ENCODE measurements around the gene RAB3A. TPM values are rescaled to one million over a fixed set of nuclear protein-coding genes. Genes with fewer than 3 reads are reported as not detected.
A peak's percentile ranks its signal among the peaks of the same experiment; 100 is the strongest.

RAB3A gene, protein sequence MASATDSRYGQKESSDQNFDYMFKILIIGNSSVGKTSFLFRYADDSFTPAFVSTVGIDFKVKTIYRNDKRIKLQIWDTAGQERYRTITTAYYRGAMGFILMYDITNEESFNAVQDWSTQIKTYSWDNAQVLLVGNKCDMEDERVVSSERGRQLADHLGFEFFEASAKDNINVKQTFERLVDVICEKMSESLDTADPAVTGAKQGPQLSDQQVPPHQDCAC
- 1 to 10 TPM in 3 of 5 donors, under 1 TPM in 1, not detected in 1; 0.87 to 2.2 (median 1.7) TPM for total RNA-seq
- 1 to 10 TPM; 1.4 to 2.2 (median 2.0) TPM for polyA plus RNA-seq
- long read RNA-seq, donor 1, partial matches to known transcripts: 0 of 2 reads
- long read RNA-seq, donor 1, other reads (novel, unspliced or antisense): 0 of 2 reads
- long read RNA-seq, donor 2, partial matches to known transcripts: 0 of 2 reads
- long read RNA-seq, donor 2, other reads (novel, unspliced or antisense): 0 of 2 reads
- long read RNA-seq, donor 3, partial matches to known transcripts: 0 of 2 reads
- long read RNA-seq, donor 3, other reads (novel, unspliced or antisense): 0 of 2 reads
- long read RNA-seq, donor 4: 0 reads
- long read RNA-seq, donor 5, partial matches to known transcripts: 0 of 3 reads
- long read RNA-seq, donor 5, other reads (novel, unspliced or antisense): 0 of 3 reads
- long read RNA-seq, donor 6, transcript RAB3A-201 (5 exons, 1,528 nt): major isoform, 5 of 5 reads
- long read RNA-seq, donor 6, partial matches to known transcripts: 0 of 5 reads
- long read RNA-seq, donor 6, other reads (novel, unspliced or antisense): 0 of 5 reads
- long read RNA-seq, donor 7, partial matches to known transcripts: 0 of 3 reads
- long read RNA-seq, donor 7, other reads (novel, unspliced or antisense): 0 of 3 reads
- long read RNA-seq, donor 8, partial matches to known transcripts: 0 of 1 reads
- long read RNA-seq, donor 8, other reads (novel, unspliced or antisense): 0 of 1 reads
- long read RNA-seq, donor 9, partial matches to known transcripts: 0 of 3 reads
- long read RNA-seq, donor 9, other reads (novel, unspliced or antisense): 0 of 3 reads
- long read RNA-seq, donor 10: 0 reads

DNA sequence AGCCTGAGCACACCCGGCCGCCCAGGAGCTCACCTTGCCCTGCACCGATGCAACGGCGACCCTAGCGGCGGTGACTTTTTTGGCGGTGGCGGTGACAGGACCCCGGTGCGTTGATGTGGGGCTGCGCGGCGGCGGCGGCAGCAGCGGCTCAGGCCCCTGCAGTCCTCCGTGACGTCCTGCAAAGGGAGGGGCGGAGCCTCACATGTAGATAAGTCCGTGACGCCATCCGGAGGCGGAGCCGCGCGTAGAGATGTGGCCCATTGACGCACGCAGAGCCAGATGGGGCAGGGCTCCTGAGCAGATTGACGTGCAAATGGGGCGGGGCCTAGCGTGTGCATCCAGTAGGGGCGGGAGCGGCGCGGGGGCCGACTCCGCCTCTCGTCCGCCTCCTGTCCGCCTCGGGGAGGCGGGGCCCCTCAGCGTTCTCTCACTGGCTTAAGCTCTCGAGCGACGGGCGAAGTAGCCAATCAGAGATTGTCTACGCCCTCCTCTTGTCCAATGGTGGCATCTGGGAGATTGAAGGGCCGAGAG, at the start of gene RAB3A:
TSS of gene RAB3A (minus strand) at position 180 of the 531 bp plus-strand sequence. CDS start 1,302 bp downstream, outside the sequence.
- no peaks in the 10 kb centered on the region for H3K9me3 ChIP-seq
- peak within 1 kb of the TSS; percentile 90 to 99 (median 98) for H3K27ac ChIP-seq
- peak within 1 kb of the TSS; percentile 57 to 86 (median 82) for H3K4me3 ChIP-seq
- 0 to 1% (median 0%) methylated on average over 30 to 50 of the region's 50 CpGs for WGBS, 5 donors
- peaks cover 22 to 43% (median 29%) of the 10 kb centered on the region in 4 donors for H3K4me1 ChIP-seq
- TF ChIP-seq, protein P1, sequence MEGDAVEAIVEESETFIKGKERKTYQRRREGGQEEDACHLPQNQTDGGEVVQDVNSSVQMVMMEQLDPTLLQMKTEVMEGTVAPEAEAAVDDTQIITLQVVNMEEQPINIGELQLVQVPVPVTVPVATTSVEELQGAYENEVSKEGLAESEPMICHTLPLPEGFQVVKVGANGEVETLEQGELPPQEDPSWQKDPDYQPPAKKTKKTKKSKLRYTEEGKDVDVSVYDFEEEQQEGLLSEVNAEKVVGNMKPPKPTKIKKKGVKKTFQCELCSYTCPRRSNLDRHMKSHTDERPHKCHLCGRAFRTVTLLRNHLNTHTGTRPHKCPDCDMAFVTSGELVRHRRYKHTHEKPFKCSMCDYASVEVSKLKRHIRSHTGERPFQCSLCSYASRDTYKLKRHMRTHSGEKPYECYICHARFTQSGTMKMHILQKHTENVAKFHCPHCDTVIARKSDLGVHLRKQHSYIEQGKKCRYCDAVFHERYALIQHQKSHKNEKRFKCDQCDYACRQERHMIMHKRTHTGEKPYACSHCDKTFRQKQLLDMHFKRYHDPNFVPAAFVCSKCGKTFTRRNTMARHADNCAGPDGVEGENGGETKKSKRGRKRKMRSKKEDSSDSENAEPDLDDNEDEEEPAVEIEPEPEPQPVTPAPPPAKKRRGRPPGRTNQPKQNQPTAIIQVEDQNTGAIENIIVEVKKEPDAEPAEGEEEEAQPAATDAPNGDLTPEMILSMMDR (IDR thresholded peaks at IDR 0.05): no peak
- peak; percentile 83 for TF ChIP-seq EP300 (IDR thresholded peaks at IDR 0.05)
- peak; percentile 60 to 84 (median 67) for TF ChIP-seq POLR2AphosphoS5 (IDR thresholded peaks at IDR 0.05)
- peak in 1 of 2 donors; percentile 100 for DNase-seq
- intact Hi-C loops (cut with DNase I; ENCODE audit: low total_unique reads): no loop called here
- peaks cover 0 to 28% (median 12%) of the 10 kb centered on the region in 4 donors for H3K36me3 ChIP-seq
- peaks cover 0 to 9% (median 0%) of the 10 kb centered on the region in 3 donors for H3K27me3 ChIP-seq

DNA sequence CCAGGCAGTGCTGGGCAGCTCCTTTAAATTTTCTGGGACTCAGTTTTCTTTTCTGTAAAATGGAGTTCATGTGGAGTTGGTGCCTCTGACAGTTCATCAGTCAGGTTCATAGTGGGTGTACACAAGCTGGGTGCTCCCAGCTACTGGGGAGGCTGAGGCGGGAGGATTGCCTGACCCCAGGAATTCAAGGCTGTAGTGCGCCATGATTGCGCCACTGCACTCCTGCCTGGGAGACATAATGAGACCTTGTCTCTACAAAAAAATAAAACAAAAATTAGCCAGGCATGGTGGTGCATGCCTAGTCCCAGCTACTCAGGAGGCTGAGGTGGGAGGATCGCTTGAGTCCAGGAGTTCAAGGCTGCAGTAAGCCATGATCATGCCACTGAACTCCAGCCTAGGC, 49.3 kb upstream of the RAB3A start:
- Histone ChIP-seq H3K4me3 (no peak overlapping the region), H3K36me3 (peaks cover 0 to 16% (median 7%) of the 10 kb centered on the region in 4 donors), H3K4me1 (peaks cover 0 to 19% (median 9%) of the 10 kb centered on the region in 4 donors), H3K27ac (peak overlapping the region in 2 of 5 donors; percentile 42 to 59), H3K27me3 (peaks cover 0 to 24% (median 0%) of the 10 kb centered on the region in 3 donors), H3K9me3 (no peaks in the 10 kb centered on the region)
- WGBS, 5 donors: 83 to 90% (median 86%) methylated on average over 4 of the region's 4 CpGs
- TF ChIP-seq POLR2AphosphoS5 (IDR thresholded peaks at IDR 0.05) (no peak), EP300 (IDR thresholded peaks at IDR 0.05) (no peak)
- intact Hi-C loops (cut with DNase I; ENCODE audit: low total_unique reads): loop anchor here (5.0 kb wide), 2 partner anchors 41 to 141 kb away; no protein-coding TSS in a partner anchor
- DNase-seq: peak in 1 of 2 donors; percentile 12

DNA sequence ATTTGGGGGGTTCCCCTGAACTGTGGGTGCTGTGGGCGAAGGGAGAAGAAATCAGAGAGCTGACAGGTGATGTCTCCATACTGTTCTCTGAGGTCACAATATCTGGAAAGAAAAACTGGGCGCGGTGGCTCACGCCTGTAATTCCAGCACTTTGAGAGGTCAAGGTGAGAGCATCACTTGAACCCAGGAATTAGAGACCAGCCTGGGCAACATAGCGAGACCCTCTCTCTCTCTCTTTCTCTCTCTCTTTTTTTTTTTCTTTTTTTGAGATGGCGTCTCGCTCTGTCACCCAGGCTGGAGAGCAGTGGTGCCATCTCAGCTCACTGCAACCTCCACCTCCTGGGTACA, 48.5 kb upstream of the RAB3A start:
- no peak for DNase-seq
- no peak overlapping the region for H3K27ac ChIP-seq
- intact Hi-C loops (cut with DNase I; ENCODE audit: low total_unique reads): loop anchor here (5.0 kb wide), 2 partner anchors 40 to 140 kb away; no protein-coding TSS in a partner anchor

More for the DNA sequence above, 48.5 kb upstream of the RAB3A start:
- 70 to 80% (median 76%) methylated on average over 7 of the region's 7 CpGs for WGBS, 5 donors
- TF ChIP-seq, protein P1 (IDR thresholded peaks at IDR 0.05): no peak
- no peak for TF ChIP-seq POLR2AphosphoS5 (IDR thresholded peaks at IDR 0.05)
- no peak for TF ChIP-seq EP300 (IDR thresholded peaks at IDR 0.05)
- TF ChIP-seq POLR2A (IDR thresholded peaks at IDR 0.05): no peak
- H3K36me3 ChIP-seq: peaks cover 0 to 8% (median 4%) of the 10 kb centered on the region in 4 donors
- peaks cover 0 to 20% (median 9%) of the 10 kb centered on the region in 4 donors for H3K4me1 ChIP-seq
- no peak overlapping the region for H3K4me3 ChIP-seq
- H3K27me3 ChIP-seq: peaks cover 0 to 24% (median 0%) of the 10 kb centered on the region in 3 donors
- no peaks in the 10 kb centered on the region for H3K9me3 ChIP-seq

Data from stomach (tissue), 19 donors.